Stimulated activated naive CD8-positive, alpha-beta T cell treated with anti-CD3 and anti-CD28 coated beads, Interleukin-15, Interleukin-2, amounts not matched to agents 100 ng/mL and 50 ng/mL, for 24 hours (primary cell): Measurements from ENCODE around the gene LRP1B.
"Not testable (repeated sequence)": the region's sequence is repeated elsewhere in the genome, so short reads cannot be mapped to it uniquely, and the experiment has no call there.

Experiments used
- H3K27ac Mint-ChIP-seq: one replicate; pipeline ENCODE4 v1.8.0; 2021; ENCODE audit warnings: mild to moderate bottlenecking, mixed read lengths
- H3K27me3 Mint-ChIP-seq: one replicate; pipeline ENCODE4 v1.8.0; 2021; ENCODE audit warnings: mixed read lengths
- H3K36me3 Mint-ChIP-seq: one replicate; pipeline ENCODE4 v1.8.0; 2021; ENCODE audit warnings: low read depth, mixed read lengths
- H3K4me1 Mint-ChIP-seq: one replicate; pipeline ENCODE4 v1.8.0; 2021; ENCODE audit warnings: low read depth, mixed read lengths
- H3K4me3 Mint-ChIP-seq: one replicate; pipeline ENCODE4 v1.8.0; 2021; ENCODE audit warnings: mild to moderate bottlenecking, mixed read lengths
- H3K9me3 Mint-ChIP-seq: one replicate; pipeline ENCODE4 v1.8.0; 2021; ENCODE audit warnings: mixed read lengths

Gene LRP1B

GRCh38 chr2:141271346-141271745, 859.5 kb downstream of the LRP1B start:
- Mint-ChIP-seq H3K27me3 (no peaks in the 10 kb centered on the region), H3K36me3 (no peaks in the 10 kb centered on the region), H3K9me3 (peaks cover 34% of the 10 kb centered on the region), H3K27ac (no peak overlapping the region), H3K4me3 (no peak overlapping the region), H3K4me1 (no peaks in the 10 kb centered on the region)

DNA sequence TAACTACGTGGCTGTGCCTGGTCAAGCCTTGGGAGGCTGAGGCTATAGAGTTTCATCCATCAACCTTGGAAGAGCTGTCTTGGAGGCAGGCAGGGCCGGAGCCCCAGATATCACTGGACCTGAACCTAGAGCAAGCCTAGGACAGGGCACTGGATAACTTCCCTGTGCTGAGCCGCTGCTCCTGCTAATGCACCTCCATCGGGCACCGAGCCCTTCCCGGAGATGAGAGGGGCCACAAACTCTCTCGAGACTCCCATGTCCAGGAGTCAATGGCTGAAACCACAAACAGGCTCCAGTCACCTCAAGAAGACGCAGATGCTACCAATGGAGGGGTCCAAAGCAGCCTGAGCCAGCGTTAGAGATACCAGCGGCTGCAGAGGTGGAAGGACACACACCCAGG, 866.0 kb downstream of the LRP1B start:
- peaks cover 12% of the 10 kb centered on the region for H3K9me3 Mint-ChIP-seq
- H3K4me3 Mint-ChIP-seq: no peak overlapping the region

GRCh38 chr2:141260911-141261310, 869.9 kb downstream of the LRP1B start:
- H3K4me1 Mint-ChIP-seq: no peaks in the 10 kb centered on the region
- no peaks in the 10 kb centered on the region for H3K36me3 Mint-ChIP-seq
- no peak overlapping the region for H3K27ac Mint-ChIP-seq
- peaks cover 3% of the 10 kb centered on the region for H3K9me3 Mint-ChIP-seq
- no peak overlapping the region for H3K4me3 Mint-ChIP-seq
- H3K27me3 Mint-ChIP-seq: no peaks in the 10 kb centered on the region

More for the DNA sequence above, 866.0 kb downstream of the LRP1B start:
- Mint-ChIP-seq H3K36me3 (no peaks in the 10 kb centered on the region), H3K27ac (no peak overlapping the region), H3K4me1 (no peaks in the 10 kb centered on the region), H3K27me3 (no peaks in the 10 kb centered on the region)

DNA sequence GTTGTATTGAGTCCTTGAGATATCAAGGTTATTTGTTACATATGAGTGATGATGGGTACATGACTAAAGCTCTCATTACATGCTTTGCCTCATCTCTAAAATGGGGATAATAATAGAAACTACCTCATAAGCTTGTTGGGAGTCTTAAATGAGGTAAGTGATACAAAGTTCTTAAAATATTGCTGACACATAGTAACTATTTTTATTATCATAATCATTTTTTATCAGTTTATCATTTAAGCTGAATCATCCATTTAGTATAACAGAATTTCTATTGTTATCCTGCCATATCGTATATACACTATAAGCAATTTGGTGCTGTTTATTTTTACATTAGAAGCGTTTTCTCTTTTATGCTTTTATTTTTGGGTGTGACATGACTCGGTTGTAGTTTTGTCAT, 871.1 kb downstream of the LRP1B start:
- Mint-ChIP-seq H3K27me3 (no peaks in the 10 kb centered on the region), H3K4me1 (no peaks in the 10 kb centered on the region), H3K4me3 (no peak overlapping the region), H3K36me3 (no peaks in the 10 kb centered on the region), H3K27ac (no peak overlapping the region), H3K9me3 (peaks cover 3% of the 10 kb centered on the region)

DNA sequence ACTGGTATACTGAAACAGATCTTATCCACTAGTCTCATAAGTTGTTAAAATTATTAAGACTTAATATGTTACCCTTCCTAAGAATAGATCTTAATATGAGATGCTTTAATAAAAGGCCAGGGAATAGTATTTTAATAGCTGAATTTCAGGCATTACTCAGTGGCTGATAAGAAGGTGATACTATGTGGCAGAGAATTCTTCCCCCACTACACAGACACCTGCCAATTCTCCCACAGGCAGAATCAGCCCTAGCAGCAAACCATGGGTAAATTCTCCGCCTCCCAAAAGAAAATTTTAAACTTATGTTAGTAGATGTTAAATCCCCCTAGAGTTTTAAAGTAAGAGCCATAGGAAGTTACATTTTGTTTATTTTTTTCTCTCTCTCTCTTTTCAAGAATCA, 888.8 kb downstream of the LRP1B start:
- Mint-ChIP-seq H3K27me3 (no peaks in the 10 kb centered on the region), H3K4me3 (no peak overlapping the region), H3K36me3 (no peaks in the 10 kb centered on the region), H3K9me3 (peaks cover 4% of the 10 kb centered on the region), H3K27ac (no peak overlapping the region), H3K4me1 (no peaks in the 10 kb centered on the region)

DNA sequence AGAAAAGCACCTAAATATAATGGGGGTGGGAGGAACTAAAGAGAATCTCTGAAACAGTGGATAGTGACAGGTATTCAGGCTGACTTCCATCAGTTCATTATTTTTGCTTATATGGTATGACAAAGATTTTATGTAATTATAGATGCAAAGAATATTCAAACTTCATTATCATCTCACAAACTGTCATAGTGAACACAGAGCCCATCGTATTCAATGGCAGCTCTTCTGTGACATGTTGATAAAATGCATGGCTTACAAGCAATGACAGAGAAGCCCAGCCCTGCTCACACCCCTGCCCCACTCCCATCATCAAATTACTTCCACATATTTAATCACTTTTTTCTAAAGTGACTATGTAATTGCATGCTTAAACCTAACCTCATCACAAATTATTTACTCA, 904.3 kb downstream of the LRP1B start:
- Mint-ChIP-seq H3K36me3 (no peaks in the 10 kb centered on the region), H3K27ac (no peak overlapping the region), H3K9me3 (peaks cover 5% of the 10 kb centered on the region), H3K4me1 (no peaks in the 10 kb centered on the region), H3K4me3 (no peak overlapping the region), H3K27me3 (no peaks in the 10 kb centered on the region)

DNA sequence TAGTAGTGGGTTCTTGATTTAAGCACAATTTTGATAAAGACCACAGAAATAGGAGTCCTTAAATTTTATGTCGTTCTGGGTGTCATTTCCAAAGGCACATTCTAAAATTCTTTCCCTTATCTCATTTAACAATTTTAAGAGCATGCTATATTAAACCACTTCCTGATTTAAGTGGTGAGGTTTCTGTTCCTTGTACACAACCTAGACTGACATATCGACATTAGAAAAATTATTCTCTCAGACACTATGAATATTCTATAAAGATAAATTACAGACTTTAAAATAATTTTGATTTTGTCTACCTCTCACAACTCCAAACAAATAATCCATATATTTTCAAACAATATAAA, 923.8 kb downstream of the LRP1B start:
- peaks cover 5% of the 10 kb centered on the region for H3K9me3 Mint-ChIP-seq
- no peak overlapping the region for H3K4me3 Mint-ChIP-seq
- H3K27ac Mint-ChIP-seq: no peak overlapping the region
- H3K36me3 Mint-ChIP-seq: no peaks in the 10 kb centered on the region
- peaks cover 6% of the 10 kb centered on the region for H3K4me1 Mint-ChIP-seq
- H3K27me3 Mint-ChIP-seq: no peaks in the 10 kb centered on the region

DNA sequence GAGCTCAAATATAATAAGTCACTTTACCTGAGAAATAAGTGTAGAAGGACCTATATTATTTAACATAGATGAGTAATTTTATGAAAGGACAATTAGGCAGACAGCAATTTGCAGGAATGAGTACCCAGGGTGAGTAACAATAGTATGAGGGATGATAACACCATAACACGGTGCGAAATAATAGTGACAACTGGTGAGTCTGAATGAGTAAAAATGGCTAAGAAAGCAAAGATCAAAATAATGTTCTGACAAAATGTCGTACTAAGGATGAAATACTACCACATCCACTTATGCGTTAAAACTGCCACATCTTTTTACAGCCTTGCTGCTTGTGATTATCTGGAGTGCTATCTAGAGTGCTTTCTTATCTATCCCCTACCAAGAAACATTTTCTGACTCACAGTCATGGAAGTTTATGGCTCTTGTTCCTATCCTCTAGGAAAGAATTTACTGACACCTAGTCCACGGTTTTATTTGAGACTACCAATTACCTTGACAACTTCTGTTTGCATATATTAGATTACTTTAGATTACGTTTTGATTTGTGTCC, 929.7 kb downstream of the LRP1B start:
- Mint-ChIP-seq H3K27ac (no peak overlapping the region), H3K27me3 (no peaks in the 10 kb centered on the region)

DNA sequence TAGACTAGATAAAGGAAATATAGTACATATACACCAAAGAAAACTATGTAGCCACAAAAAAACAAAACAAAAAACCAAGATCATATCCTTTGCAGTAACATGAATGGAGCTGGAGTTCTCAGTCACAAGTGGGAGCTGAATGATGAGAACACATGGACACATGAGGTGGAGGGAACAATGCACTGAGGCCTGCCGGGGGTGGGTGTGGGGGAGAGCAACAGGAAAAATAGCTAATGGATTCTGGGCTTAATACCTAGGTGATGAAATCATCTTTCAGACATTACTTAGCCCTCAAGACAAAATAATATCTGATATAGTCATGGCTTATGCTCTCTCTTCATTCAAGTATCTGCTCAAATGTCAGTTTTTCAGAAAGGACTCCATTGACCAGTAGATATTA, 930.6 kb downstream of the LRP1B start:
- Mint-ChIP-seq H3K9me3 (peaks cover 18% of the 10 kb centered on the region), H3K4me1 (no peaks in the 10 kb centered on the region), H3K4me3 (no peak overlapping the region), H3K36me3 (no peaks in the 10 kb centered on the region), H3K27ac (no peak overlapping the region), H3K27me3 (no peaks in the 10 kb centered on the region)

More for the DNA sequence above, 929.7 kb downstream of the LRP1B start:
- Mint-ChIP-seq H3K36me3 (no peaks in the 10 kb centered on the region), H3K9me3 (peaks cover 12% of the 10 kb centered on the region), H3K4me3 (no peak overlapping the region), H3K4me1 (no peaks in the 10 kb centered on the region)

DNA sequence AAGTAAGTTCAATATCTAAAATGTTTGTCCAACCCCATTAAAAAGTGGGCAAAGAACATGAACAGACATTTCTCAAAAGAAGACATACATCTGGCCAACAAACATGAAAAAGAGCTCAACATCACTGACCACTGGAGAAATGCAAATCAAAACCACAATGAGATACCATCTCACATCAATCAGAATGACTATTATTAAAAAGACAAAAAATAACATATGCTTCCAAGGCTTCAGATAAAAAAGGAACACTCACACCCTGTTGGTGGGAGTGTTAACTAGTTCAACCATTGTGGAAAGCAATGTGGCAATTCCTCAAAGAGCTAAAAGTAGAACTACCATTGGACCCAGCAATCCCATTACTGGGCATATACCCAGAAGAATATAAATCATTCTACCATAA, 931.1 kb downstream of the LRP1B start:
- H3K27ac Mint-ChIP-seq: no peak overlapping the region
- H3K36me3 Mint-ChIP-seq: no peaks in the 10 kb centered on the region
- H3K9me3 Mint-ChIP-seq: peaks cover 18% of the 10 kb centered on the region
- no peaks in the 10 kb centered on the region for H3K27me3 Mint-ChIP-seq
- H3K4me1 Mint-ChIP-seq: no peaks in the 10 kb centered on the region
- H3K4me3 Mint-ChIP-seq: no peak overlapping the region

GRCh38 chr2:141195087-141195486, 935.7 kb downstream of the LRP1B start:
- Mint-ChIP-seq H3K27me3 (no peaks in the 10 kb centered on the region), H3K4me1 (no peaks in the 10 kb centered on the region), H3K36me3 (no peaks in the 10 kb centered on the region), H3K27ac (no peak overlapping the region), H3K9me3 (peaks cover 14% of the 10 kb centered on the region), H3K4me3 (no peak overlapping the region)

DNA sequence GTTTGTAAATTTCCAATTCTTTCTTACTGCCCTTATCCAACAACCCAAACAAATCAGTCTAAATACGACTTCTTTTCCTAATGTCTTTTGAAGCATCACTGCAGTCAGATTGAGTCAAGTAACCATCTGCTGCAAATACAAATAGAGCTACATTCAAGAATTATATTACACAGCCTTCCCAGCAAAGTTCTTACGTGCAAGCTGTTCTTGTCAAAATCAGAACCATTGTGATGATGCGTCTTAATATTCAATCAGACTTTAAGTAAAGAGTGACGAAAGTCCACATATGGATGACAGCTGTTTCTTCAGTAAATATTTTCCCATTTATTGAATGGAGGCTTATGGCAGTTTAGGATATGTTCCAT, 943.8 kb downstream of the LRP1B start:
- Mint-ChIP-seq H3K27ac (no peak overlapping the region), H3K36me3 (no peaks in the 10 kb centered on the region), H3K4me1 (no peaks in the 10 kb centered on the region), H3K27me3 (no peaks in the 10 kb centered on the region), H3K9me3 (peaks cover 9% of the 10 kb centered on the region), H3K4me3 (no peak overlapping the region)

DNA sequence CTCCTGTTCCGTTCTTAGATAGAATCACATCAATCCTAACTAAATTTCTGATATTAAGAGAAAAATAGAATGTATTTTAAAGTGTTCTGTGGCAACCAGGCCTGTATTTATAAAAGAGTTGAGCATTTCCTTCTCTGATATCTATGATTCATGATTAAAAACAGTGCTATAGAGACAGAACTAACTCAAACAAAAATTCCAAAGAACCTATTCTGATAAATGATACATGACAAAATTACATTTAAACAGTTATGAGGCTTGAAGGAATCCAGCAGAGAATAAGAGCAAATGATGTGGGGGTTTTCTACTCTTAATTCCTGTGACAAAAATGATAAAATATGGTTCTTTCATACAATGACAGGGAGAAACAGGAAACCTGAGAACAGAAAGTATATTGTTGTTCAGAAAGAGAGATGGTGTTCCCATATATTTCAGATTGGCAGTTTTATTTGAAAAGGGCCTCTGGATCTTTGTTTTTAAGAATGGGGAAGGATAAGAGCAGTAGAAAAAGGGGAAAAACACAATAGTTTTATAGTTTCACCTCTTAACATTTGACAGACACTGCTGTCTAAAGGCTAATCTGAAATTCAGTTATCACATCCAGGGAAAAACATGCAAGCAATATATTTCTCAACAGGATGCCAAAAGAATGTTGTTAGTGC, 944.3 kb downstream of the LRP1B start:
- peaks cover 9% of the 10 kb centered on the region for H3K9me3 Mint-ChIP-seq
- H3K27me3 Mint-ChIP-seq: no peaks in the 10 kb centered on the region
- H3K36me3 Mint-ChIP-seq: no peaks in the 10 kb centered on the region
- no peaks in the 10 kb centered on the region for H3K4me1 Mint-ChIP-seq
- H3K27ac Mint-ChIP-seq: no peak overlapping the region
- H3K4me3 Mint-ChIP-seq: no peak overlapping the region

DNA sequence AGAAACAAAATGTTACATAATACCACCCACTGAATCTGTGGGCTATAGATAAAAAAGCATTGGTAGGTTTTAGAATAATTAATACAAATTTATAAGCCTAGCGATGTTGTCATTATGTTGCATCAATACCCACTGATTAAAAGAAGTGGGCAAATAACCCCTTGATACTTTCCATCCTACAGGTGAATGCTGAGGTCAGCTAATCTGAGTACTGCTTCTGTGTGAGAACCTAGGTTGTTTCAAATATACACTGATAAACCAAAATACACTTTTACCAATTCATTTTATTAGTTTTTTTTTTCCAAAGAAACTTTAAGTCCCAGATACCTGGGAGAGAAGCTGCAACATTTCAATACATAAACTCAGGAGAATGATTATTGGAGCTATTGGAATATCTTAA, 948.6 kb downstream of the LRP1B start:
- H3K36me3 Mint-ChIP-seq: no peaks in the 10 kb centered on the region
- no peak overlapping the region for H3K4me3 Mint-ChIP-seq
- peaks cover 5% of the 10 kb centered on the region for H3K9me3 Mint-ChIP-seq
- no peaks in the 10 kb centered on the region for H3K4me1 Mint-ChIP-seq
- no peaks in the 10 kb centered on the region for H3K27me3 Mint-ChIP-seq
- no peak overlapping the region for H3K27ac Mint-ChIP-seq

- H3K27me3 Mint-ChIP-seq, H3K36me3 Mint-ChIP-seq, H3K4me3 Mint-ChIP-seq, H3K4me1 Mint-ChIP-seq, H3K27ac Mint-ChIP-seq: not testable (repeated sequence)
- peaks cover 15% of the 10 kb centered on the region for H3K9me3 Mint-ChIP-seq
Observed at GRCh38 chr2:141169117-141169516, 961.7 kb downstream of the LRP1B start.

DNA sequence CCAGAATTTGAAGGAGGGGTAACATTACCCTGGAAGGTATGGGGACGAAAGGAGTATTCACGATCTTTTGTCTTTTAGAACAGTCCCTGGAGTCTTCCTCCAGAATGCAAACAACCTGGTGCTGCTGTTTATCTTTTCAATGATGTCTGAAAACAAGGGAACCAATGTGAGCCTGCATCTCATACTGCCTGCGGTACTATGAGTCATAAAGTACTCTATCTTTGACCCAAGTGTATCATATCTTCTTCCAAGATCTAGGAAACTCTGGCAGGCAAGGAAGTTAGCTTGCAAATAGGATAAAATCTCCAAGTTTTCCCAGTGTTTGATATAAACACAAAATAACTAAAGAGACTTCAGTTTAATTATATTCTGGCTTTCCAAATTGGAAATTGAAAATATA, 968.5 kb downstream of the LRP1B start:
- Mint-ChIP-seq H3K36me3 (no peaks in the 10 kb centered on the region), H3K27me3 (no peaks in the 10 kb centered on the region), H3K4me1 (no peaks in the 10 kb centered on the region), H3K9me3 (peaks cover 10% of the 10 kb centered on the region), H3K4me3 (no peak overlapping the region), H3K27ac (no peak overlapping the region)
